ENCODE measurements around the gene HLA-DMB. TPM values are rescaled to one million over a fixed set of nuclear protein-coding genes. Genes with fewer than 3 reads are reported as not detected.
A peak's percentile ranks its signal among the peaks of the same experiment; 100 is the strongest.

HLA-DMB gene
- total RNA-seq, 4 donors from 2014 or later, result 4.3 to 8.1 (median 5.6) TPM

DNA sequence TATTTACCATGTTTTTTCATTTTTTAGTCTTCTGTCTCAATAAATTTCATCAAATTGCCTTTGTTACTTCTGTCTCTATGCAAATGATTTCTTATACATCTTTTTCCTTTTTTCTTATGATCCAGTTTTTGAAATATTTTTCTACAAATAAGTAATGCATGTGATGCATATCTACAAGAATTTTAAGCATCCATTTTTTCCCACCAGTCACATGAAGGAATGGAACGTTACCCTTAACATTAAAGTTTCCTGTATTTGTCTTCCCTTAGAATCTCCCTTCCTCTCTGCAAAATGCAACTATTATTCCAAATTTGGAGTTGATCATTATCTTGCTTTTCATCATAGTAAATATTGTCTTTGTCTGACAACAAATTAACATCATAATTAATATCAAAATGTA lies 51.3 kb downstream of the HLA-DMB start:
- no peak for DNase-seq
- intact Hi-C loops (cut with DNase I; ENCODE audit: low total_unique reads) (loop anchor here (5.0 kb wide), 1 partner anchor 43 kb away; no protein-coding TSS in a partner anchor), in situ Hi-C loops (cut with MboI; ENCODE audit: low sequenced_read_pairs in 4 of 4) (loop anchor here (5.0 to 25.0 kb wide), 4 partner anchors 45 to 98 kb away; no protein-coding TSS in a partner anchor)
- Histone ChIP-seq H3K27ac (no peak overlapping the region), H3K27me3 (no peaks in the 10 kb centered on the region), H3K4me3 (no peak overlapping the region), H3K9me3 (no peaks in the 10 kb centered on the region), H3K36me3 (no peaks in the 10 kb centered on the region), H3K4me1 (peaks cover 4 to 9% of the 10 kb centered on the region in 2 donors)
- no peak for ATAC-seq
- TF ChIP-seq POLR2A (IDR thresholded peaks at IDR 0.05), result no peak
- TF ChIP-seq, protein P1, sequence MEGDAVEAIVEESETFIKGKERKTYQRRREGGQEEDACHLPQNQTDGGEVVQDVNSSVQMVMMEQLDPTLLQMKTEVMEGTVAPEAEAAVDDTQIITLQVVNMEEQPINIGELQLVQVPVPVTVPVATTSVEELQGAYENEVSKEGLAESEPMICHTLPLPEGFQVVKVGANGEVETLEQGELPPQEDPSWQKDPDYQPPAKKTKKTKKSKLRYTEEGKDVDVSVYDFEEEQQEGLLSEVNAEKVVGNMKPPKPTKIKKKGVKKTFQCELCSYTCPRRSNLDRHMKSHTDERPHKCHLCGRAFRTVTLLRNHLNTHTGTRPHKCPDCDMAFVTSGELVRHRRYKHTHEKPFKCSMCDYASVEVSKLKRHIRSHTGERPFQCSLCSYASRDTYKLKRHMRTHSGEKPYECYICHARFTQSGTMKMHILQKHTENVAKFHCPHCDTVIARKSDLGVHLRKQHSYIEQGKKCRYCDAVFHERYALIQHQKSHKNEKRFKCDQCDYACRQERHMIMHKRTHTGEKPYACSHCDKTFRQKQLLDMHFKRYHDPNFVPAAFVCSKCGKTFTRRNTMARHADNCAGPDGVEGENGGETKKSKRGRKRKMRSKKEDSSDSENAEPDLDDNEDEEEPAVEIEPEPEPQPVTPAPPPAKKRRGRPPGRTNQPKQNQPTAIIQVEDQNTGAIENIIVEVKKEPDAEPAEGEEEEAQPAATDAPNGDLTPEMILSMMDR (IDR thresholded peaks at IDR 0.05 in 4 of 5, conservative IDR thresholded peaks at IDR 0.05 in 1 of 5), result no peak

DNA sequence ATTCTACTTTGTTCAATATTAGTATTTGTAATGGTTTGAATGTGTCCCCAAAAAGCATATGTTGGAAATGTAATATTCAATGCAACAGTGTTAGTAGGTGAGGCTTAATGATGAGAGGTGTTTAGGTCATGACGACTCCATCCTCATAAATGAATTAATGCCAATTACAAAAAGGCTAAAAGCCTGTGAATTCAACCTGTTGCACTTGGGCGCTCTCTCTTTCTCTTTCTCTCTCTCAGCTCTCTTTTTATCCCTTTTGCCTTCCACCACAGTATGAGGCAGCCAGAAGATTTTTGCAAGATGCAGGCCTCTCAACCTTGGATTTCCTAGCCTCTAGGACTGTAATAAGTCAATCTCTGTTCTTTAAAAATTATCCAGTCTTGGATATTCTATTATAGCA lies 52.3 kb downstream of the HLA-DMB start:
- H3K4me1 ChIP-seq, result peaks cover 4 to 9% of the 10 kb centered on the region in 2 donors
- H3K36me3 ChIP-seq, result no peaks in the 10 kb centered on the region
- H3K27ac ChIP-seq, result no peak overlapping the region
- H3K9me3 ChIP-seq, result no peaks in the 10 kb centered on the region
- no peaks in the 10 kb centered on the region for H3K27me3 ChIP-seq
- DNase-seq (no peak), ATAC-seq (no peak)
- H3K4me3 ChIP-seq, result no peak overlapping the region
- TF ChIP-seq POLR2A (IDR thresholded peaks at IDR 0.05), result no peak
- TF ChIP-seq, protein P1 (IDR thresholded peaks at IDR 0.05 in 4 of 5, conservative IDR thresholded peaks at IDR 0.05 in 1 of 5), result no peak
- in situ Hi-C loops (cut with MboI; ENCODE audit: low sequenced_read_pairs in 4 of 4), result loop anchor here (5.0 to 25.0 kb wide), 4 partner anchors 46 to 99 kb away; no protein-coding TSS in a partner anchor
- intact Hi-C loops (cut with DNase I; ENCODE audit: low total_unique reads), result loop anchor here (5.0 kb wide), 1 partner anchor 44 kb away; no protein-coding TSS in a partner anchor

DNA sequence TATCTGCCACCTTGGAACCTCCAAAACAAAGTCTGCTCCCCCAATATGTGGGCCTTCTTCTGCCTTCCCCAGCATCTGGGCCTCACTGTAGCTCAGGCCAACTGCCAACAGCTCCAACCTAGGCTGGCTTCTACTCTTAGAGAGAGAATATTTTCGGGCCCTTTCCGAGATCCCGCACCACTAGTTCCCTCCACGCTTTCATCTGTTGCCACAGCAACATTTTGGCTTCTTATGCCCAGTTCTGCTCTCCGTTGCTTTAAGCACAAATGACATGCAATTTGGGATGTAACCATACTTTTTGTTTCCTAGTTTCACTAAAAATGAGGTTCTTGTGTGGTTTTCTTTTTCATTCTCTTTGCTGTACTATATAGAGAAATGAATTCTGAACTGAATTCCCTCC lies 53.2 kb downstream of the HLA-DMB start:
- H3K4me1 ChIP-seq, result peaks cover 5 to 9% of the 10 kb centered on the region in 2 donors
- no peak for ATAC-seq
- H3K4me3 ChIP-seq, result no peak overlapping the region
- TF ChIP-seq POLR2A (IDR thresholded peaks at IDR 0.05), result no peak
- TF ChIP-seq, protein P1 (IDR thresholded peaks at IDR 0.05 in 4 of 5, conservative IDR thresholded peaks at IDR 0.05 in 1 of 5), result no peak
- no peak overlapping the region for H3K27ac ChIP-seq
- no peaks in the 10 kb centered on the region for H3K36me3 ChIP-seq
- in situ Hi-C loops (cut with MboI; ENCODE audit: low sequenced_read_pairs in 4 of 4), result loop anchor here (5.0 to 25.0 kb wide), 4 partner anchors 47 to 100 kb away; no protein-coding TSS in a partner anchor
- no peaks in the 10 kb centered on the region for H3K9me3 ChIP-seq
- intact Hi-C loops (cut with DNase I; ENCODE audit: low total_unique reads), result loop anchor here (5.0 kb wide), 1 partner anchor 45 kb away; no protein-coding TSS in a partner anchor
- DNase-seq, result no peak
- H3K27me3 ChIP-seq, result no peaks in the 10 kb centered on the region

DNA sequence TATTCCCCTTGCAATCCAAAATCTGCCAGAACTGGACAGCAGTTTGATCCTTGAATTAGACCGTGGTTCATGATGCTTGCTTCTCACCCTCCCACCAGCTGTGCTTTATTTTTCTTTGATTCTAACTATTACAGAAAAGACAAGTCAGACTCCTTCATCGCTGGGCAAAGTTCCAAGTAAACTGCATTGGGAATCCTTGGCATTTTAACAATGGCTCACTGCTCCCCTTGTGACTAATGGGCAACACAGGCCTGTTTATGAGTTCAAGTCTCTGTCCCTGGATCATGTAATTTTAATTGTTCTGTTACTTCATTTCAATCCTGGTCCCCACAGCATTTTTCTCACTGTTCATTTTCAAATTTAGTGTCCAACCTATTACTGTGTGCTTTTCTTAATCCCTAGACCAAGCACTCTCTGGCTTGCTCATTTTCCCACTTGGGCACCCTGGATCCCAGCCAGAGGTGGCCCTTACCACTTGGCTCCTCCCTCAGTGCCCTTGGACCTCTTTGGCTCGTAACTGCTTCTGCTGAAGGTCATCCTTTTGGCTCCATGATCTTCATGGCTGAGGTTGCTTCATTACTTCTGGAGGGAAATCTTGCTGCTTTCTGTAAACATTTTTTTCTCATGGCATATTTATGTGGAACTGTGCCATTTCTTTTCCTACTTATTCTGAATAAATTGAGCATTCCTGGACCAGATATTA lies 54.0 kb downstream of the HLA-DMB start:
- H3K4me3 ChIP-seq, result no peak overlapping the region
- intact Hi-C loops (cut with DNase I; ENCODE audit: low total_unique reads) (loop anchor here (1.0 to 5.0 kb wide), 2 partner anchors 45 to 65 kb away; no protein-coding TSS in a partner anchor), in situ Hi-C loops (cut with MboI; ENCODE audit: low sequenced_read_pairs in 4 of 4) (loop anchor here (5.0 to 25.0 kb wide), 4 partner anchors 48 to 100 kb away; no protein-coding TSS in a partner anchor)
- peaks cover 5 to 9% of the 10 kb centered on the region in 2 donors for H3K4me1 ChIP-seq
- TF ChIP-seq, protein P1 (IDR thresholded peaks at IDR 0.05 in 4 of 5, conservative IDR thresholded peaks at IDR 0.05 in 1 of 5), result no peak
- TF ChIP-seq POLR2A (IDR thresholded peaks at IDR 0.05), result no peak
- H3K27me3 ChIP-seq, result no peaks in the 10 kb centered on the region
- no peaks in the 10 kb centered on the region for H3K9me3 ChIP-seq
- H3K27ac ChIP-seq, result peak overlapping the region in 1 of 4 donors; percentile 8
- H3K36me3 ChIP-seq, result no peaks in the 10 kb centered on the region
- DNase-seq (no peak), ATAC-seq (no peak)
